Astrocyte (in vitro differentiated cells and primary cell): ENCODE results near the gene RNF169.
"Not testable (repeated sequence)": the region's sequence is repeated elsewhere in the genome, so short reads cannot be mapped to it uniquely, and the experiment has no call there.

Experiments
- EZH2 ChIP-seq: IDR thresholded peaks from 2 replicates; pipeline ENCODE4 v1.6.1; 2012; ENCODE audit warnings: mild to moderate bottlenecking, low read length, inconsistent platforms; ENCODE audit not compliant: insufficient read depth
- TF ChIP-seq, protein P1 (sequence below): IDR thresholded peaks from 2 replicates; pipeline ENCODE4 v1.5.1; 2011; ENCODE audit warnings: low read depth, mild to moderate bottlenecking, inconsistent platforms, low read length, moderate library complexity; ENCODE audit not compliant: insufficient read depth

GRCh38 chr11:74825596-74825995 lies 76.9 kb downstream of the RNF169 start:
- TF ChIP-seq, protein P1, sequence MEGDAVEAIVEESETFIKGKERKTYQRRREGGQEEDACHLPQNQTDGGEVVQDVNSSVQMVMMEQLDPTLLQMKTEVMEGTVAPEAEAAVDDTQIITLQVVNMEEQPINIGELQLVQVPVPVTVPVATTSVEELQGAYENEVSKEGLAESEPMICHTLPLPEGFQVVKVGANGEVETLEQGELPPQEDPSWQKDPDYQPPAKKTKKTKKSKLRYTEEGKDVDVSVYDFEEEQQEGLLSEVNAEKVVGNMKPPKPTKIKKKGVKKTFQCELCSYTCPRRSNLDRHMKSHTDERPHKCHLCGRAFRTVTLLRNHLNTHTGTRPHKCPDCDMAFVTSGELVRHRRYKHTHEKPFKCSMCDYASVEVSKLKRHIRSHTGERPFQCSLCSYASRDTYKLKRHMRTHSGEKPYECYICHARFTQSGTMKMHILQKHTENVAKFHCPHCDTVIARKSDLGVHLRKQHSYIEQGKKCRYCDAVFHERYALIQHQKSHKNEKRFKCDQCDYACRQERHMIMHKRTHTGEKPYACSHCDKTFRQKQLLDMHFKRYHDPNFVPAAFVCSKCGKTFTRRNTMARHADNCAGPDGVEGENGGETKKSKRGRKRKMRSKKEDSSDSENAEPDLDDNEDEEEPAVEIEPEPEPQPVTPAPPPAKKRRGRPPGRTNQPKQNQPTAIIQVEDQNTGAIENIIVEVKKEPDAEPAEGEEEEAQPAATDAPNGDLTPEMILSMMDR = not testable (repeated sequence)
- TF ChIP-seq EZH2 = not testable (repeated sequence)
